Spleen (tissue), 7 donors: ENCODE results near the gene SLC1A1.

Experiments
- CTCF ChIP-seq, 11 experiments: fragments of 200-600 bp in 7 of 11; fragments of 450-650 bp in 4 of 11; sonication (generic) in 4 of 11; IDR thresholded peaks in 8 of 11; conservative IDR thresholded peaks in 3 of 11; 1 replicate in 7 of 11; 2 replicates in 4 of 11; pipeline versions ENCODE4 v1.4.0 to v1.8.0; 2016 to 2021; ENCODE audit warnings: antibody characterized with exemption in 11 of 11, inconsistent platforms in 4 of 11, mild to moderate bottlenecking in 1 of 11
- POLR2A ChIP-seq, 3 donors: fragments of 450-650 bp; IDR thresholded peaks; one replicate each; pipeline ENCODE4 v1.5.1; 2017; ENCODE audit warnings: antibody characterized with exemption in 3 of 3, mild to moderate bottlenecking in 1 of 3
- donor health status: DM: no; HTN: no; CAD: no; lungs with moderate emphysema.
- donor health status: DM: no; HTN: no; CAD: no.
- donor health status: DM: no; HTN: no; CAD: no.

GRCh38 chr9:4567601-4568000, 77.3 kb downstream of the SLC1A1 start:
- TF ChIP-seq CTCF (IDR thresholded peaks at IDR 0.05 in 8 of 11, conservative IDR thresholded peaks at IDR 0.05 in 3 of 11) = no peak
- no peak for TF ChIP-seq POLR2A (IDR thresholded peaks at IDR 0.05)
